Non-pigmented ciliary epithelial cell (primary cell): Measurements from ENCODE around the gene LRRC32.
"Not testable (repeated sequence)": the region's sequence is repeated elsewhere in the genome, so short reads cannot be mapped to it uniquely, and the experiment has no call there.

Source experiments
- DNase-seq: peaks from one replicate; pipeline ENCODE4 v3.0.0-alpha.2; 2010; ENCODE audit warnings: low read depth

LRRC32 gene

GRCh38 chr11:76648061-76648460 is 22.5 kb downstream of the LRRC32 start:
- DNase-seq: no peak

- no peak for DNase-seq
These were observed 23.5 kb downstream of the LRRC32 start for GRCh38 chr11:76646882-76647534.

GRCh38 chr11:76644591-76644990 is 26.0 kb downstream of the LRRC32 start:
- no peak for DNase-seq

- DNase-seq: not testable (repeated sequence)
These were observed 26.8 kb downstream of the LRRC32 start for GRCh38 chr11:76643711-76644110.

GRCh38 chr11:76642341-76642740 is 28.2 kb downstream of the LRRC32 start:
- no peak for DNase-seq

- DNase-seq: no peak
These were observed 28.6 kb downstream of the LRRC32 start for GRCh38 chr11:76641905-76642304.

GRCh38 chr11:76640501-76640900 is 30.0 kb downstream of the LRRC32 start:
- no peak for DNase-seq

- no peak for DNase-seq
These were observed 30.9 kb downstream of the LRRC32 start for GRCh38 chr11:76639621-76640020.

- DNase-seq: no peak
These were observed 32.0 kb downstream of the LRRC32 start for GRCh38 chr11:76638270-76639197.

GRCh38 chr11:76637491-76638269 is 32.9 kb downstream of the LRRC32 start:
- DNase-seq: no peak

- DNase-seq: no peak
These were observed 33.6 kb downstream of the LRRC32 start for GRCh38 chr11:76636826-76637460.

- DNase-seq: no peak
These were observed 34.4 kb downstream of the LRRC32 start for GRCh38 chr11:76635991-76636738.

- no peak for DNase-seq
These were observed 35.7 kb downstream of the LRRC32 start for GRCh38 chr11:76634886-76635285.

GRCh38 chr11:76632492-76632891 is 38.1 kb downstream of the LRRC32 start:
- no peak for DNase-seq

- DNase-seq: no peak
These were observed 38.8 kb downstream of the LRRC32 start for GRCh38 chr11:76631566-76632308.

GRCh38 chr11:76630600-76631281 is 39.8 kb downstream of the LRRC32 start:
- no peak for DNase-seq

- DNase-seq: no peak
These were observed 40.5 kb downstream of the LRRC32 start for GRCh38 chr11:76629853-76630599.

GRCh38 chr11:76629116-76629852 is 41.3 kb downstream of the LRRC32 start:
- DNase-seq: no peak
